ENCODE results near the gene BARD1. TPM values are rescaled to one million over a fixed set of nuclear protein-coding genes. Genes with fewer than 3 reads are reported as not detected.
"Not testable (repeated sequence)": the region's sequence is repeated elsewhere in the genome, so short reads cannot be mapped to it uniquely, and the experiment has no call there.

The BARD1 gene
- total RNA-seq, 2 donors from 2014 or later: 22.7 to 35.9 TPM

DNA sequence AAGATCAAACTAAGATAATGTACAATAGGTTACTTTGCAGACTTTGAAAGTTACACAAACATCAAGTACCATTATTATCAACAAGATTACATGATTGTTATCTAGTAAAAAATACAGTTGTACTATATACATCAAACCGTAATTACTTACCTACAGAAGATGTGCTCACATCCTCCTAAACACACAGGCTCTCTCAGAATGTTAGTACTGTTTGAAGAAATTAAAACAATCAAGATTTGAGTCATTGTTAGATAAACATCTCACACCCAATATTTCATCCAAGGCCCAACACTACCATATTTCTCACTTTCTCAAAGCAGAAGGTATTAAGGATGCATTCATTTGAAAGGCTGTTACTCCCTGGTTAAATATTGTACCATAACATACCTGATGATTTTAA is 12.6 kb downstream of the BARD1 start:
- Mint-ChIP-seq H3K27ac (no peak overlapping the region), H3K9me3 (no peaks in the 10 kb centered on the region), H3K36me3 (ENCODE audit: low read depth) (peaks cover 33% of the 10 kb centered on the region), H3K4me1 (peaks cover 24% of the 10 kb centered on the region), H3K27me3 (ENCODE audit: insufficient read depth) (no peaks in the 10 kb centered on the region), H3K4me3 (no peak overlapping the region)
- peaks cover 14% of the 10 kb centered on the region for H3K9me3 ChIP-seq (ENCODE audit: control insufficient read depth, low read length)
- no peak overlapping the region for H3K9ac ChIP-seq (ENCODE audit: extremely low read depth, low read length, poor library complexity, severe bottlenecking)
- H3K36me3 ChIP-seq (ENCODE audit: control insufficient read depth, insufficient read depth, low read length): peaks cover 40% of the 10 kb centered on the region
- DNase-seq: no peak
- TF ChIP-seq, protein P1, sequence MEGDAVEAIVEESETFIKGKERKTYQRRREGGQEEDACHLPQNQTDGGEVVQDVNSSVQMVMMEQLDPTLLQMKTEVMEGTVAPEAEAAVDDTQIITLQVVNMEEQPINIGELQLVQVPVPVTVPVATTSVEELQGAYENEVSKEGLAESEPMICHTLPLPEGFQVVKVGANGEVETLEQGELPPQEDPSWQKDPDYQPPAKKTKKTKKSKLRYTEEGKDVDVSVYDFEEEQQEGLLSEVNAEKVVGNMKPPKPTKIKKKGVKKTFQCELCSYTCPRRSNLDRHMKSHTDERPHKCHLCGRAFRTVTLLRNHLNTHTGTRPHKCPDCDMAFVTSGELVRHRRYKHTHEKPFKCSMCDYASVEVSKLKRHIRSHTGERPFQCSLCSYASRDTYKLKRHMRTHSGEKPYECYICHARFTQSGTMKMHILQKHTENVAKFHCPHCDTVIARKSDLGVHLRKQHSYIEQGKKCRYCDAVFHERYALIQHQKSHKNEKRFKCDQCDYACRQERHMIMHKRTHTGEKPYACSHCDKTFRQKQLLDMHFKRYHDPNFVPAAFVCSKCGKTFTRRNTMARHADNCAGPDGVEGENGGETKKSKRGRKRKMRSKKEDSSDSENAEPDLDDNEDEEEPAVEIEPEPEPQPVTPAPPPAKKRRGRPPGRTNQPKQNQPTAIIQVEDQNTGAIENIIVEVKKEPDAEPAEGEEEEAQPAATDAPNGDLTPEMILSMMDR (conservative IDR thresholded peaks at IDR 0.05): no peak
- H3K27ac ChIP-seq (ENCODE audit: low read depth, low read length): no peak overlapping the region
- peak overlapping the region; percentile 5 for H3K4me3 ChIP-seq (ENCODE audit: low read length)
- peaks cover 9% of the 10 kb centered on the region for H3K4me1 ChIP-seq (ENCODE audit: control insufficient read depth, insufficient read depth, low read length)
- WGBS, 2 experiments (ENCODE audit: insufficient coverage in 1 of 2, insufficient read length in 1 of 2): no CpG with 5 or more reads among the region's 1 CpG
- no peaks in the 10 kb centered on the region for H3K27me3 ChIP-seq (ENCODE audit: control insufficient read depth, insufficient read depth, low read length, poor library complexity, severe bottlenecking)

DNA sequence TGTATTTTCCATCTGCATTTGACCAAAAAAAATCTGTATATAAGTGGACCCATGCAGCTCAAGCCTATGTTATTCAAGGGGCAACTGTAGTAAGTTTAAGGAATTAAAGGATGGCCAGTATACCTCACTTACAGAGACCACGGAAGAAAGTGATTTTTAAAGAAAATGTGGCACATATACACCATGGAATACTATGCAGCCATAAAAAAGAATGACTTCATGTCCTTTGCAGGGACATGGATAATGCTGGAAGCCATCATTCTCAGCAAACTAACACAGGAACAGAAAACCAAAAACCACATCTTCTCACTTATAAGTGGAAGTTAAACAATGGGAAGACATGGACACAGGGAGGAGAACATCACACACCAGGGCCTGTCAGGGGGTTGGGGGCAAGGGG is 26.3 kb downstream of the BARD1 start:
- Mint-ChIP-seq H3K9me3 (peaks cover 10% of the 10 kb centered on the region), H3K36me3 (ENCODE audit: low read depth) (peaks cover 56% of the 10 kb centered on the region)
- H3K36me3 ChIP-seq (ENCODE audit: control insufficient read depth, insufficient read depth, low read length): peaks cover 58% of the 10 kb centered on the region
- 83 to 88% methylated on average over 1 of the region's 1 CpG for WGBS, 2 experiments (ENCODE audit: insufficient coverage in 1 of 2, insufficient read length in 1 of 2)
- not testable (repeated sequence) for H3K9ac ChIP-seq (ENCODE audit: extremely low read depth, low read length, poor library complexity, severe bottlenecking); H3K4me3 Mint-ChIP-seq; H3K4me1 ChIP-seq (ENCODE audit: control insufficient read depth, insufficient read depth, low read length); H3K4me1 Mint-ChIP-seq; H3K27me3 Mint-ChIP-seq (ENCODE audit: insufficient read depth); H3K27me3 ChIP-seq (ENCODE audit: control insufficient read depth, insufficient read depth, low read length, poor library complexity, severe bottlenecking); H3K4me3 ChIP-seq (ENCODE audit: low read length); H3K27ac ChIP-seq (ENCODE audit: low read depth, low read length); H3K27ac Mint-ChIP-seq; DNase-seq
- H3K9me3 ChIP-seq (ENCODE audit: control insufficient read depth, low read length): peaks cover 13% of the 10 kb centered on the region

DNA sequence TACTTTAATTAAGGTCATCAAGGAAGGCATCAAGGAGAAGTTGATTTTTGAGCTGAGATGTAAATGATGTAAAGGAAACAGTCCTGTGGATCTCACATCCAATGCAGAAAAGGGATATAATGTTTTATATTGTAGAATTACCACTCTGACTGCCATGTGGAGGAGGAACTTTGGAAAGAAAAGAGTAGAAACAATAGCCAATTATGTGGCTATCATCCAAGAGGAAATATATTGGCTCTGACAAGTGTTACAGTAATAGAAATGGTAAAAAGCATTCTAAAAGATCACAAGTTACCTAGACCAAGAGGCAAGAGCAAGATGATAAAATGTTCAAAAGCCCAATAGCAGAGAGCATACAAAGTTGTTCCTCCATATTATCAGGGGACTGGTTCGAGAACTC is 26.8 kb downstream of the BARD1 start:
- peaks cover 56% of the 10 kb centered on the region for H3K36me3 Mint-ChIP-seq (ENCODE audit: low read depth)
- 95% methylated on average over 1 of the region's 1 CpG; no CpG with 5 or more reads in 1 of the 2 experiments for WGBS, 2 experiments (ENCODE audit: insufficient coverage in 1 of 2, insufficient read length in 1 of 2)
- H3K4me1 Mint-ChIP-seq: peaks cover 5% of the 10 kb centered on the region

More for the DNA sequence above, 26.8 kb downstream of the BARD1 start:
- Mint-ChIP-seq H3K27me3 (ENCODE audit: insufficient read depth) (no peaks in the 10 kb centered on the region), H3K27ac (no peak overlapping the region), H3K9me3 (peaks cover 10% of the 10 kb centered on the region), H3K4me3 (no peak overlapping the region)
- Histone ChIP-seq H3K9ac (ENCODE audit: extremely low read depth, low read length, poor library complexity, severe bottlenecking) (no peak overlapping the region), H3K36me3 (ENCODE audit: control insufficient read depth, insufficient read depth, low read length) (peaks cover 58% of the 10 kb centered on the region), H3K4me3 (ENCODE audit: low read length) (no peak overlapping the region), H3K9me3 (ENCODE audit: control insufficient read depth, low read length) (peaks cover 13% of the 10 kb centered on the region), H3K27ac (ENCODE audit: low read depth, low read length) (no peak overlapping the region), H3K4me1 (ENCODE audit: control insufficient read depth, insufficient read depth, low read length) (no peaks in the 10 kb centered on the region), H3K27me3 (ENCODE audit: control insufficient read depth, insufficient read depth, low read length, poor library complexity, severe bottlenecking) (no peaks in the 10 kb centered on the region)
- TF ChIP-seq, protein P1 (conservative IDR thresholded peaks at IDR 0.05): no peak
- DNase-seq: no peak
